ENCODE results near the gene SYVN1. TPM values are rescaled to one million over a fixed set of nuclear protein-coding genes. Genes with fewer than 3 reads are reported as not detected.

SYVN1 gene
- total RNA-seq, 1 experiment from 2014 or later = 51.5 TPM

GRCh38 chr11:65085446-65085845, 48.9 kb downstream of the SYVN1 start:
- ChIA-PET POLR2A (ENCODE audit: unreplicated experiment) (interaction anchor here (0.5 to 0.7 kb wide), 2 partner anchors 11 to 15 kb away, joined by 3 to 6 read pairs; no protein-coding TSS in a partner anchor), CTCF (no interaction called here)
- Histone ChIP-seq H3K4me2 (peak overlapping the region; percentile 93), H3K27ac (no peak overlapping the region), H3K79me2 (ENCODE audit: low read depth) (peaks cover 49% of the 10 kb centered on the region), H3K9me3 (ENCODE audit: insufficient read depth, low read depth) (no peaks in the 10 kb centered on the region), H4K20me1 (ENCODE audit: insufficient read depth) (no peaks in the 10 kb centered on the region), H3K9me2 (ENCODE audit: insufficient read depth) (no peaks in the 10 kb centered on the region), H3K4me1 (replicated peaks; ENCODE audit: insufficient read depth) (peaks cover 17% of the 10 kb centered on the region), H3F3A (ENCODE audit: insufficient read depth, low read depth) (peaks cover 18% of the 10 kb centered on the region), H2AFZ (no peak overlapping the region), H3K36me3 (ENCODE audit: low read depth) (peaks cover 17% of the 10 kb centered on the region), H3K27me3 (ENCODE audit: insufficient read depth, low read depth) (no peaks in the 10 kb centered on the region), H3K4me3 (peak overlapping the region; percentile 82; the same call in 1 of the 2 replicates)
- no TSS peak for BruUV-seq (replicated peaks)
- no peak for DNase-seq
- TF ChIP-seq EZH2 (IDR thresholded peaks at IDR 0.05; ENCODE audit: low read depth) = no peak
- no peak for TF ChIP-seq CTCF (conservative IDR thresholded peaks at IDR 0.05)
- intact Hi-C loops (cut with micrococcal nuclease; ENCODE audit: unreplicated experiment) = no loop called here

- Histone ChIP-seq H3K9me2 (ENCODE audit: insufficient read depth) (no peaks in the 10 kb centered on the region), H3K27me3 (ENCODE audit: insufficient read depth, low read depth) (no peaks in the 10 kb centered on the region), H3K9me3 (ENCODE audit: insufficient read depth, low read depth) (no peaks in the 10 kb centered on the region), H3K27ac (peak overlapping the region; percentile 82), H3K4me1 (replicated peaks; ENCODE audit: insufficient read depth) (peaks cover 17% of the 10 kb centered on the region), H3K79me2 (ENCODE audit: low read depth) (peaks cover 49% of the 10 kb centered on the region), H4K20me1 (ENCODE audit: insufficient read depth) (no peaks in the 10 kb centered on the region), H3K4me2 (peak overlapping the region; percentile 93), H3K36me3 (ENCODE audit: low read depth) (peaks cover 20% of the 10 kb centered on the region), H2AFZ (0 out of 2 replicates have a peak overlapping the region, but pooled peaks have one; percentile 90), H3F3A (ENCODE audit: insufficient read depth, low read depth) (peaks cover 13% of the 10 kb centered on the region), H3K4me3 (peak overlapping the region; percentile 82)
- POLR2A ChIA-PET (ENCODE audit: unreplicated experiment) = interaction anchor here (0.7 kb wide), 1 partner anchor 12 kb away, joined by 6 read pairs; no protein-coding TSS in a partner anchor
- intact Hi-C loops (cut with micrococcal nuclease; ENCODE audit: unreplicated experiment) = loop anchor here (1.0 to 5.0 kb wide), 2 partner anchors 12 to 42 kb away; partner anchors contain the start of genes SAC3D1 and VPS51
- CTCF ChIA-PET = no interaction called here
- TF ChIP-seq EZH2 (IDR thresholded peaks at IDR 0.05; ENCODE audit: low read depth) (no peak), CTCF (conservative IDR thresholded peaks at IDR 0.05) (no peak)
- DNase-seq = no peak
- TSS peak; percentile 66 for BruUV-seq (replicated peaks)
Observed at GRCh38 chr11:65084598-65085375, 49.5 kb downstream of the SYVN1 start.

- no peaks in the 10 kb centered on the region for H3K27me3 ChIP-seq (ENCODE audit: insufficient read depth, low read depth)
- H3K4me2 ChIP-seq = peak within 1 kb of the TSS; percentile 93
- no TSS peak for BruUV-seq (replicated peaks)
- H3F3A ChIP-seq (ENCODE audit: insufficient read depth, low read depth) = peaks cover 7% of the 10 kb centered on the region
- H3K4me3 ChIP-seq = peak within 1 kb of the TSS; percentile 82
- peaks cover 49% of the 10 kb centered on the region for H3K79me2 ChIP-seq (ENCODE audit: low read depth)
- intact Hi-C loops (cut with micrococcal nuclease; ENCODE audit: unreplicated experiment) = loop anchor here (1.0 to 5.0 kb wide), 2 partner anchors 12 to 42 kb away; partner anchors contain the start of genes SAC3D1 and VPS51
- H3K4me1 ChIP-seq (replicated peaks; ENCODE audit: insufficient read depth) = peaks cover 17% of the 10 kb centered on the region
- H3K9me2 ChIP-seq (ENCODE audit: insufficient read depth) = no peaks in the 10 kb centered on the region
- no peaks in the 10 kb centered on the region for H4K20me1 ChIP-seq (ENCODE audit: insufficient read depth)
- H3K9me3 ChIP-seq (ENCODE audit: insufficient read depth, low read depth) = no peaks in the 10 kb centered on the region
- peaks cover 20% of the 10 kb centered on the region for H3K36me3 ChIP-seq (ENCODE audit: low read depth)
- DNase-seq = peak; percentile 89 to 97
- ChIA-PET CTCF (no interaction called here), POLR2A (ENCODE audit: unreplicated experiment) (no interaction called here)
- H2AFZ ChIP-seq = peak within 1 kb of the TSS; percentile 90
- peak within 1 kb of the TSS; percentile 82 for H3K27ac ChIP-seq
- TF ChIP-seq CTCF (conservative IDR thresholded peaks at IDR 0.05) (no peak), EZH2 (IDR thresholded peaks at IDR 0.05; ENCODE audit: low read depth) (no peak)
Observed at GRCh38 chr11:65083834-65084597, 50.3 kb downstream of the SYVN1 start, which contains the start of the genes CDCA5 and ZFPL1. CDCA5 (minus strand) TSS chr11:65084040; CDS start chr11:65083978, 62 bp downstream. ZFPL1 (plus strand) TSS chr11:65084222; CDS start chr11:65084699, 477 bp downstream.
